GM12891 (cell line): ENCODE results near the gene PLXND1. TPM values are rescaled to one million over a fixed set of nuclear protein-coding genes. Genes with fewer than 3 reads are reported as not detected.

Source experiments
- DNase-seq: peaks from one replicate; pipeline ENCODE4 v3.0.0; 2011; ENCODE audit warnings: low spot score; ENCODE audit not compliant: insufficient read length
- FAIRE-seq: peaks from 2 replicates; lab custom pipeline; 2011; peaks lifted over from hg19 to GRCh38; lab: Jason Lieb, UNC
- PAX5 ChIP-seq: IDR thresholded peaks from 2 replicates; pipeline ENCODE4 v1.6.1; 2011; ENCODE audit warnings: low read length, moderate library complexity, mild to moderate bottlenecking; ENCODE audit not compliant: insufficient read depth, severe bottlenecking
- POLR2A ChIP-seq: IDR thresholded peaks from 2 replicates; pipeline ENCODE4 v1.6.1; 2011; ENCODE audit warnings: low read depth, low read length, control low read depth
- POLR2AphosphoS5 ChIP-seq: IDR thresholded peaks from 2 replicates; pipeline ENCODE4 v1.6.1; 2011; ENCODE audit warnings: low read depth, low read length, control low read depth
- POU2F2 ChIP-seq: IDR thresholded peaks from 2 replicates; pipeline ENCODE4 v1.6.1; 2011; ENCODE audit warnings: low read depth, mild to moderate bottlenecking, control low read depth, low read length, moderate library complexity
- SPI1 ChIP-seq: IDR thresholded peaks from 2 replicates; pipeline ENCODE4 v1.6.1; 2011; ENCODE audit warnings: low read depth, low read length, control low read depth
- TAF1 ChIP-seq: IDR thresholded peaks from 2 replicates; pipeline ENCODE4 v1.6.1; 2011; ENCODE audit warnings: low read depth, low read length, control low read depth
- polyA plus RNA-seq: library from polyadenylated mRNA; unstranded; fragments of >200 nt; gene quantifications from one replicate; pipeline ENCODE4 v1.2.1, GENCODE V29; 2012; ENCODE audit warnings: low read depth, missing spikeins, inconsistent platforms; ENCODE audit not compliant: missing spikeins

PLXND1 gene, protein sequence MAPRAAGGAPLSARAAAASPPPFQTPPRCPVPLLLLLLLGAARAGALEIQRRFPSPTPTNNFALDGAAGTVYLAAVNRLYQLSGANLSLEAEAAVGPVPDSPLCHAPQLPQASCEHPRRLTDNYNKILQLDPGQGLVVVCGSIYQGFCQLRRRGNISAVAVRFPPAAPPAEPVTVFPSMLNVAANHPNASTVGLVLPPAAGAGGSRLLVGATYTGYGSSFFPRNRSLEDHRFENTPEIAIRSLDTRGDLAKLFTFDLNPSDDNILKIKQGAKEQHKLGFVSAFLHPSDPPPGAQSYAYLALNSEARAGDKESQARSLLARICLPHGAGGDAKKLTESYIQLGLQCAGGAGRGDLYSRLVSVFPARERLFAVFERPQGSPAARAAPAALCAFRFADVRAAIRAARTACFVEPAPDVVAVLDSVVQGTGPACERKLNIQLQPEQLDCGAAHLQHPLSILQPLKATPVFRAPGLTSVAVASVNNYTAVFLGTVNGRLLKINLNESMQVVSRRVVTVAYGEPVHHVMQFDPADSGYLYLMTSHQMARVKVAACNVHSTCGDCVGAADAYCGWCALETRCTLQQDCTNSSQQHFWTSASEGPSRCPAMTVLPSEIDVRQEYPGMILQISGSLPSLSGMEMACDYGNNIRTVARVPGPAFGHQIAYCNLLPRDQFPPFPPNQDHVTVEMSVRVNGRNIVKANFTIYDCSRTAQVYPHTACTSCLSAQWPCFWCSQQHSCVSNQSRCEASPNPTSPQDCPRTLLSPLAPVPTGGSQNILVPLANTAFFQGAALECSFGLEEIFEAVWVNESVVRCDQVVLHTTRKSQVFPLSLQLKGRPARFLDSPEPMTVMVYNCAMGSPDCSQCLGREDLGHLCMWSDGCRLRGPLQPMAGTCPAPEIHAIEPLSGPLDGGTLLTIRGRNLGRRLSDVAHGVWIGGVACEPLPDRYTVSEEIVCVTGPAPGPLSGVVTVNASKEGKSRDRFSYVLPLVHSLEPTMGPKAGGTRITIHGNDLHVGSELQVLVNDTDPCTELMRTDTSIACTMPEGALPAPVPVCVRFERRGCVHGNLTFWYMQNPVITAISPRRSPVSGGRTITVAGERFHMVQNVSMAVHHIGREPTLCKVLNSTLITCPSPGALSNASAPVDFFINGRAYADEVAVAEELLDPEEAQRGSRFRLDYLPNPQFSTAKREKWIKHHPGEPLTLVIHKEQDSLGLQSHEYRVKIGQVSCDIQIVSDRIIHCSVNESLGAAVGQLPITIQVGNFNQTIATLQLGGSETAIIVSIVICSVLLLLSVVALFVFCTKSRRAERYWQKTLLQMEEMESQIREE (N-terminal part only)
- polyA plus RNA-seq, result 0.63 TPM

GRCh38 chr3:129606636-129607390, at the start of gene PLXND1:
PLXND1 (minus strand) TSS chr3:129606676; CDS start chr3:129606639, 37 bp downstream.
- DNase-seq, result peak; percentile 68
- TF ChIP-seq PAX5 (no peak), POU2F2 (no peak), SPI1 (no peak), POLR2AphosphoS5 (no peak), TAF1 (no peak), POLR2A (no peak)
- no peak for FAIRE-seq

- no peak for TF ChIP-seq POLR2A
- no peak for TF ChIP-seq POU2F2
- TF ChIP-seq PAX5, result no peak
- no peak for TF ChIP-seq POLR2AphosphoS5
- TF ChIP-seq TAF1, result no peak
- FAIRE-seq (no peak), DNase-seq (no peak)
Measured at GRCh38 chr3:129655291-129655700, 48.8 kb upstream of the PLXND1 start.

DNA sequence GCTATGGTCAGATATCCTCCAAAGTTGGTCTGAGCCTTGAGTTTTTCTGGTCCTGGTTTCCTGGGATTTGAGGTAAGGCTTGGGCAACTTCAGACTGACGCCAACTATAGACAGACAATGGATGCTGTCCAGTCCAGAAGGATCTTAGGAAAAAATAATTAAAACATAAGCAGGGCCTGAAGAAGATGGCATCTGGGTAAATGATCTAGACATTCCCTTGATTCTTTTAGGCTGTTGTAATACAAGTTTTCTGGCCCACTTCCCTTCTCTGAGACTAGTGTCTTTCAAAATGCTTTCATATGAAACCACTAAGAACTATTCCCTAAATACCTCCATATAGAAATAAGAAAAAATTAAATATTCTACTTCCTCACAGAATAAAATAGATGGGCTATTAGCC, 47.7 kb upstream of the PLXND1 start:
- FAIRE-seq (no peak), DNase-seq (no peak)
- TF ChIP-seq POLR2AphosphoS5 (no peak), PAX5 (no peak), POLR2A (no peak), TAF1 (no peak), POU2F2 (no peak), SPI1 (no peak)

DNA sequence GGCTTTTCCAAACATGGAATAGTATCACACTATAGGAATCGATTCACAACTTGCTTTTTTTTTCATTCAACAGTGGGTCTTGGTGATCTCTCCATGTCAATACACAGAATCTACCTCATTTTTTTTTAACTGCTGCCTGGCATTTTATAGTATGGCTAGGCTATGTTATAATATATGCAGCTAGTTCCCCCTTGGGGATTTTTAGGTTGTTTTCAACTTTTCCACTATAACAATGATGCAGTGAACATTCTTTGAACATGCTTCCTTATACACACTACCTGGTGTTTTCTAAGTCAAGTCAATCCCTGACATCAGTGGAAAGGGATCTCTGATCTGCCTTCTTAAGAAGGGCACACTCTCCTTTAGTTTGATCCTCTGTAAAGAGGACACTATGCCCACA, 46.5 kb upstream of the PLXND1 start:
- no peak for FAIRE-seq
- no peak for DNase-seq
- no peak for TF ChIP-seq POLR2A
- no peak for TF ChIP-seq TAF1
- no peak for TF ChIP-seq PAX5
- TF ChIP-seq SPI1, result no peak
- TF ChIP-seq POU2F2, result no peak
- no peak for TF ChIP-seq POLR2AphosphoS5

DNA sequence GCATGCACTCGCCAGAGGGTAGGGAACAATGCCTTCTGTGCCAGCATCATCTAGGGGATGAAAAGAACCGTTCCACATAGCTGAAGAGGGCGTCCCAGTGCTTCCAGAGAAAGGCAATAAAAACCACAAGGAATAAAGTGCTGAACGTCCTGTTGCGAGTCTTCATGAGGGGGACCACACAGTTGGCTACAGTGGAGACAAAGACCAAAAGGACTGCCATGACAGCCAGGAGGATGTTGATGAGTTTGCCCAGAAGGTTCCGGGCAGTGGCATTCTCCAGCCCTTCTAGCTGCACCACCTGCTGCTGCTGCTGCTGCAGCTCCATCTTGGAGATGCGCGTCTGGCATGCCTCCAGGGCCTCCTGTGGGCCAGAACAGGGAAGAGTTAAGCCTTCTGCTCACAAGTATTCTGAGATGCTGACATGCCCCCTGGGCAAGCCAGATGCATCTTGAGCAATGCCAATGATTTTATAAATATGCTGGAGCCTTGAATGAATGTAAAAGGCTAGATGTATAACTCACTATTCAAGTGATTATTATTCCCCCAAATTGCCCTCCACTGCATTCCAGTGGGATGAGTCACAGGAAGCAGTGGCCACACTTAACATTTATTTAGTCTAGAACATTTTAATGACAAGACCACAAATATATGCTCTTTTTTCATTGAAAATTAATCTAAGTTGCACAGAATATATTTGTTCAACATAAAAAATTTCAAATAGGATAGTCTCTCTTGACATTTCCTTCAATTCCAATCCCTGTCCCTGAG, 45.1 kb upstream of the PLXND1 start:
- FAIRE-seq, result no peak
- DNase-seq, result no peak

GRCh38 chr3:129650256-129650872, 43.9 kb upstream of the PLXND1 start:
- TF ChIP-seq TAF1, result no peak
- no peak for TF ChIP-seq POLR2AphosphoS5
- TF ChIP-seq POLR2A, result no peak
- no peak for TF ChIP-seq SPI1
- TF ChIP-seq PAX5, result no peak
- DNase-seq (peak; percentile 32), FAIRE-seq (peak; percentile 85)

More for the DNA sequence above, 45.1 kb upstream of the PLXND1 start:
- TF ChIP-seq POU2F2, result no peak
- TF ChIP-seq TAF1, result no peak

GRCh38 chr3:129648391-129648790, 41.9 kb upstream of the PLXND1 start:
- no peak for FAIRE-seq
- DNase-seq, result no peak
- no peak for TF ChIP-seq POU2F2
- TF ChIP-seq PAX5, result no peak
- no peak for TF ChIP-seq POLR2A
- no peak for TF ChIP-seq SPI1
- no peak for TF ChIP-seq POLR2AphosphoS5
- no peak for TF ChIP-seq TAF1
